Inflammatory macrophage treated with lipopolysaccharide for 4 hours (primary cell): ENCODE results near the gene PHACTR2.
"Not testable (repeated sequence)": the region's sequence is repeated elsewhere in the genome, so short reads cannot be mapped to it uniquely, and the experiment has no call there.

Experiments
- DNase-seq: peaks from one replicate; pipeline ENCODE4 v3.0.0-alpha.2; 2020

The PHACTR2 gene

DNA sequence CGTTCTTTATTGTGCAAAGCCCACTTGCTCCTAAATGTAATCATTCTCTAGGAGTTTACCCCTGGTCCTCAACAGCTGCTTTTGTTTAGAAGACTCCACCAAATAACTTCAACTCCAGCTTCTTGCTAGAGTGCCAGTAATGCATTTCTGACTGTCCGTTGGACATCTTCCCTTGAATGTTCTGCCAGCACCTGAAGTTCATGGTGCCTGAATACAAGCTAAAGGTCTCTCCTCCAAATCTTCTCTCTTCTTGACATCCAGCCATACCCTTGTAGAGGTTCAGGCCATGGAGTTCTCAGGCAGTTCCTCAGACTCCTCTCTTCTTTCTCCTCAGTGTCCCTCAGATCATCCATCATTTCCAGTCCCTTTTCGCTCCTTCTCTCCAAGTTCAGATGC lies 21.7 kb downstream of the PHACTR2 start:
- no peak for DNase-seq

GRCh38 chr6:143700684-143701348 lies 23.1 kb downstream of the PHACTR2 start:
- no peak for DNase-seq

DNA sequence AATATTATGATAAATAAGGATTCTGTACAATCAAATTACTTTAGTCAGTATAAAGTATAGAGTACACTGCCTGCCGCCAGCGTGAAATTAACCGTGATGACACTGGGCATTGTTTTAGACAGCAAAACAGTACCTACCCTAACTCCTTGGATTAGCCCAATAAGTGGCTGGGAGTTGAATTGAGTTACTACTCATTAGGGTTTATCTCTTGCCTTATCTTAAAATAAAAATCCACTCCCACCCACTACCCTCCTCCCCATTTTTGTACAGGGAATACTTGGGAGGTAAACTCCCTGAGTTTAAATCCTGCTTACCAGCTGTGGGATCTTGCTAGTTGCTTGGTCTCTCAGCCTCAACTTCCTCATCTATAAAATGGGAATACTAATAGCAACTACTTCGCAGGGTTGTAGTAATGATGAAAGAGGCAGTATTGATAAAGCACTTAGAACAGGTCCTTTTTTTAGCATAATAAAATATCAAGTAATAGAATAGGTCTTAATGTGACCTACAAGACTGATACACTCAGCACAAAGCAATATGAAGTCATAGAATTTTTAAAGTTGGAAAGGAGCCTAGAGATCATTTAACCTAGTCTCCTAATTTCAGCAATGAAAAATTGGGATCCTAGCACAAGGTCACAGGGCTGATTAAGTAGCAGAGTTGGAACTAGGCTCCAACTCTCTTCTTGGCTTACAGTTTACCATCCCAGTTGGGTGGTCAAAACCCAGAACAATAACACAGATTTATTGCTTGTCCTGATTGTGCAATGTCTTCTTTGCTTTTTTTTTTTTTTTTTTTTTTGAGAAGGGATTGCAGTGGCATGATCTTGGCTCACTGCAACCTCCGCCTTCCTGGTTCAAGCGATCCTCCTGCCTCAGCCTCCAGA lies 23.8 kb downstream of the PHACTR2 start:
- no peak for DNase-seq

GRCh38 chr6:143705569-143705968 lies 27.8 kb downstream of the PHACTR2 start:
- no peak for DNase-seq

DNA sequence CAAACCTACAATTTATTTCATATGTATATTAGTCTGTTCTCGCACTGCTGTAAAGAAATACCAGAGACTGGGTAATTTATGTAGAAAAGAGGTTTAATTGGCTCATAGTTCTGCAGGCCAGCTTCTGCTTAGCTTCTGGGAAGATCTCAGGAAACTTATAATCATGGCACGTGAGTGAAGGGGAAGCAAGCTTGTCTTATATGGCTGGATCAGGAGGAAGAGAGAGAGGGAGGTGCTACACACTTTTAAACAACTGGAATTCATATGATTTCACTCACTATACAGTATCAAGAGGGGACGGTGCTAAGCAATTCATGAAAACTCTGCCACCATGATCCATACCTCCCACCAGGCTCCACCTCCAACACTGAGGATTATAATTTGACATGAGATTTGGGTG lies 29.9 kb downstream of the PHACTR2 start:
- DNase-seq, result peak; percentile 49

GRCh38 chr6:143708889-143709288 lies 31.1 kb downstream of the PHACTR2 start:
- peak; percentile 71 for DNase-seq

- no peak for DNase-seq
Observed at GRCh38 chr6:143711714-143712113, 33.9 kb downstream of the PHACTR2 start.

GRCh38 chr6:143718472-143718871 lies 40.7 kb downstream of the PHACTR2 start:
- no peak for DNase-seq

DNA sequence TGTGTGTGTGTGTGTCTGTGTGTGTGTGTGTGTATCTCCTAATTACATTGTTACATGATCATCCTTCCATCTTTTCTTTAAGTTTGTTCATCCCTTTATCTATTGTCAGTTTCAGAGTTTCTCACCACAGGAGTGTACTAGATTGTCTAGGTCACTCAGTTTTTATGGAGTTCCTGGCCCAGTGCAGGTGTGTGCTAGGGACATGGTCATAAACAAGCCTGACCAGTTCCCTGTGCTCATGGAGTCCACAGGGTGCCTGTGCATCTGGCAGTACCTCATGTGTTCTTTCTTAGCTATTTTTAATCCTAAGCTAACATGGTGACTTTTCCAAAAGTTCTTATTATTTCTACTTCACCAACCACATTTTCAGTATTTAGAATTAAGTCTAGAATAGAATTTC lies 43.9 kb downstream of the PHACTR2 start:
- no peak for DNase-seq

- DNase-seq, result no peak
Observed at GRCh38 chr6:143724876-143725275, 47.1 kb downstream of the PHACTR2 start.

DNA sequence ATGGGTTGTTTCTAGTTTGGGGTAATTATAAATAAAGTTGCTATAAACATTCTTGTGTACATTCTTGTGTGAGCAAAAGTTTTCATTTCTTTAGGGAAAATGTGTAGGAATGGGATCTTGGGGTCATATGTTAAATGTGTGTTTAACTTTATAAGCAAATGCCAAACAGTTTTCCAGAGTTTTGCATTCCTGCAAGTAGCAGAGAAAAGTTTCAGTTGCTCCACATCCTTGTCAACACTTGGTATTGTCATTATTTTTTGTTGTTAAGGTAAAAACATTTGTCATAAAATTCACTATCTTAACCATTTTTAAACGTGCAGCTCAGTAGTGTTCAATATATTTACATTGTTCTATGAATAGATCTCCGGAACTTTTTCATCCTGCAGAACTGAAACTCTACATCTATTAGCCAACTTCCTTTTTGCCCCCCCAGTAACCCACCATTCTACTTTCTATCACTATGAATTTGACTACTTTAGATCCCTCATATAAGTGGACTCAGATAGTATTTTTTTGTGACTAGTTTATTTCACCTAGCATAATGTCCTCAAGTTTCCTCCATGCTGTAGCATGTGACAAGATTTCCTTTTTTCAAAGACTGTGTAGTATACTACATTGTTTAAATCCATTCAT lies 48.4 kb downstream of the PHACTR2 start:
- no peak for DNase-seq

GRCh38 chr6:143727035-143727434 lies 49.3 kb downstream of the PHACTR2 start:
- DNase-seq, result no peak

- peak; percentile 59 for DNase-seq
Observed at GRCh38 chr6:143731789-143732188, 54.0 kb downstream of the PHACTR2 start.

- DNase-seq, result peak; percentile 83
Observed at GRCh38 chr6:143732536-143732935, 54.8 kb downstream of the PHACTR2 start.

DNA sequence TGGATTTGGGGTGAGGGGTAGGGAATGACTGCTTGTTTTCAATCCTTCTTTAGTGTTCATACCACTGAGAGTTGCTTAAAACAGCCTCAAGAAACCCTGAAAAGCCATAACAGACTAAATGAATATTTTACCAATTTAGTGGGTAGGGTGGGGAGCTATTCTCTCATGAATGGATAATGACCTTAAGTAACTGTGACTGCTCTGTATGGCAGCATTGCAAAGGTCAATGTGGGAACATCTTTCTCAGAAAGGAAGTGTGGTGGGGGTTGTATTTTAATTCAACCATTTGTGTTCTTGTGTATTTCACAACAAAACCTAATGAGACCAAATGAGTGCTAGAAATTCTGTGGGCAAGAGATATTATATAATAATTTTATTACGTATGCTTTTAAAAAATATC lies 55.7 kb downstream of the PHACTR2 start:
- DNase-seq, result peak; percentile 59

GRCh38 chr6:143734641-143735063 lies 56.9 kb downstream of the PHACTR2 start:
- no peak for DNase-seq

DNA sequence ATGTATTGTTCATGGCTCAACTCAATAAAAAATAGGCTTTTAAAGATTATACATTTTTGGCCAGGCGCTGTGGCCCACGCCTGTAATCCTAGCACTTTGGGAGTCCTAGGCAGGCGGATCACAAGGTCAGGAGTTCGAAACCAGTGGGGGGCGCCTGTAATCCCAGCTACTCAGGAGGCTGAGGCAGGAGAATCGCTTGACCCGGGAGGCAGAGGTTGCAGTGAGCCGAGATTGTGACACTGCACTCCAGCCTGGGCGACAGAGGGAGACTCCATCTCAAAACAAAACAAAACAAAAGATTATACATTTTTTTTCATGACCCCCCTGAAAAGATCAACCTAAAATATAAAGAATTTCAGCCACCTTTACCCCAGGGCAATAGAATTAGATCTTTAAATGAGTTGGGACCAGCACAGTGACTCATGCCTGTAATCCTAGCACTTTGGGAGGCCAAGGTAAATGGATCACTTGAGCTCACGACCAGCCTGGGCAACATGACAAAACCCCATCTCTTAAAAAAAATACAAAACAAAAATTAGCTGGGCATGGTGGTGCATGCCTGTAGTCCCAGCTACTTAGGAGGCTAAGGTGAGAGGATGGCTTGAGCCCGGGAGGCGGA lies 60.4 kb downstream of the PHACTR2 start:
- DNase-seq, result not testable (repeated sequence)

DNA sequence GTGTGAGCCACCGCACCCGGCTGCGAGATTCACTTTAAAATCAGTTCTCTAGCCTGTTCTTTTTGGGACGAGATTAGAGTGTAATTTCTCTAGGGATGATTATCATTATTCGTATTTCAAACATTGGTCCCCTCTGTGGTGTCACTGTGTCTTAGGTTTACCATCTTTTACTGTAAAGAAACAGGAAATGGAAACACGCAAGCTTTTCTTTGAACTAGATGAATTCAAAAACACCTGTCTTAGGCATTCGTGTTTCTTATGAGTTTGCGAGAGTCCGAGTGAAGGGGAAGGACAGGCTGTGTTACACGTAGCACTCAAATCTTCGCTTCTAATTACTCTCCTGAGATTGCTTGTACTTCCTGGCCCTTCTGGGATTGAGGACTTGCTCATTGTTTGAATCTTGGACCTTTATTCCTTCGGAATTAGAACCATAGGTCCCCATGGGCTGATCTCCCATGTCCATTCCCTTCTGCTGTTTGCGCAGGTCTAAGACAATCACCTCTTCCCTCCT lies 61.6 kb downstream of the PHACTR2 start:
- no peak for DNase-seq

GRCh38 chr6:143740213-143740612 lies 62.4 kb downstream of the PHACTR2 start:
- no peak for DNase-seq

DNA sequence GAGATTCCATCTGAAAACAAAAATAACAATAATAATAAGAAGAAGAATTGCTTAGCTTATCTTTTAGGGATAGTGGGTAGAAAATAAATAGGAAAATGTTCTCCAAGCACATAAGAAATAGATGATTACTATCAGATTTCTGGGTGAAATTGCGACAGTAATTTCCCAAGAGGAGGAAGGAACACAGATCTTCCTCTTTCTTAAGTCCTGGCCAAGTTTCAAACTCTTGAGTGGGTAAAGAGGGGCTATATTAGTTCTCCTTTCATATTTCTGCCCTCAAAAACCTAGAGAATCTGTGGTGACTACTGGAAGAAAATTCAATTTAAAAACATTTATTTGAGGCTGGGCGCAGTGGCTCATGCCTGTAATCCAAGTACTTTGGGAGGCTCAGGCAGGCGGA lies 63.7 kb downstream of the PHACTR2 start:
- peak; percentile 88 for DNase-seq

DNA sequence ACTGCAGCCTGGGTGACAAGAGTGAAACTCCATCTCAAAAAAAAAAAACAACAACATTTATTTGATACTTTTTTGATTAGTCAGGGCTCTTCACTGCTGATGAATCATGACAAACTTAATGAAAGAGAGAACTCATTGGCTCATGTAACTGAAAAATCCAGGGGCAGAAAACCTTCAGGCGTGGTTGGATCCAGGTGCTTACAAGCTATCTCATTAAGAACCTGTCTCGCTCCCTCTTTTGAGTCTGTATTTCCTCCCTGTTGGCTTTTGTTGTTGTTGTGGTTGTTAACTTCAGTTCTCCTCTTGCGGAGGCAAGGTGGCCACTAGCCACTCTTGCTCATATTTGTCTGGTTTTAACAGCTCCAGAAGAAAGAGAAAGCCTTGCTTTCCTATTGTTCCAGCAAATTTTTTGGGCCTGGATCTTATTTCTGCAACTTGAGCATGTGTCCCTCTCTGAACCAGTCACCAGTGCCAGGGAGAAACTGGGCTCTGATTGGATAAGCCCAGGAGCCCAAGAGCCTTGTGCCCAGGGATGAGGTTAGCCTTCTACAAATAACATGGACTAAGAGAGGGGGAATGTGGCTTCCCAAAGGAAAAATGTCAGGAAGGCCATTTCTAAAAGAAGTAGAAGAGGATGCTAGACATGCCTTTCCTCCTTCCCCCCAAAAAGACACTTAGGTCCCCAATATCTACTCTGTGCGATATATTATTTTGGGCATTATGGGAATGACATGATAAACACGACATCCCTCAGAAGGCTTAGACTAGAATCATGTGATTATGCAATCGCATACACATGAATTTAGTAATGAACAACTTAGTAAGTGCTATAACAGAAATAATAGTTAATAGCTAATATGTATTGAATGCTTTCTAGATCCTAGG lies 64.5 kb downstream of the PHACTR2 start:
- no peak for DNase-seq

DNA sequence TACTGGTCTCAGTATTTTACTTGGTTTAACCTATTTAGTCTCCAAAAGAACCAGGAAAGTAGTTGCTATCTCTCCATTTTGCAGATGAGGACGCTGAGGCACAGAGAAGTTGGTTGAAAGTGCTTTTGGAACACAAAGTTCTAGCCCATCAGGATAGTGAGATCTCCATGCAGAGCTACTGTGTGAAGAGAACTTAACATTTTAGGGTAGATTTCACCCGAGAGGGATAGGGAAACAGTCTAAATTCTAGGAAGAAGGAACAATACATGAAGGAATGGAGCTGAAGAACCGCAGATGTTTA lies 65.1 kb downstream of the PHACTR2 start:
- DNase-seq, result no peak
